DMS79 treated with DMSO at 0.1 percent for 48 hours (cell line): ENCODE data around the gene RAB37.

Source experiments
- DNase-seq: peaks from one replicate; lab custom pipeline; 2025; lab: John Stamatoyannopoulos, UW

The RAB37 gene

DNA sequence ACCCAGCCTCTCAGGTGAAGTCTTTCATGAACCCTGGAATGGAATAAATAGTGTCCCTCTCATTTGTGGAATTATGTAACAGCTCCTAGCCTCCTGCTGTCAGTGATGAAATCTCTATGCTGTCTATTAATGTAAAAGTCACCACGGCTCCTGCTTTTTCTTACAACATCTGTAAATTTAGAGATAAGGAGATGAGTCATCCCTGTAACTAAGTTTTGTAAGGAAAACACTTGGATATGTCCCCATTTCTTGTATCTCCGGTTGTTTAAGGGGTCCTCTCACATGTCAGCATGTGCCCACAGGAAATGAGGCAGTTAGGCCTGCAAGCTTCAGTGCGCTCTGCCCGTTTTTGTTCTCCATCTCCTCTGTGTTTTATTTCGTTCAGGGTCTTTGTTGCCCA lies 41.9 kb downstream of the RAB37 start:
- no peak for DNase-seq

DNA sequence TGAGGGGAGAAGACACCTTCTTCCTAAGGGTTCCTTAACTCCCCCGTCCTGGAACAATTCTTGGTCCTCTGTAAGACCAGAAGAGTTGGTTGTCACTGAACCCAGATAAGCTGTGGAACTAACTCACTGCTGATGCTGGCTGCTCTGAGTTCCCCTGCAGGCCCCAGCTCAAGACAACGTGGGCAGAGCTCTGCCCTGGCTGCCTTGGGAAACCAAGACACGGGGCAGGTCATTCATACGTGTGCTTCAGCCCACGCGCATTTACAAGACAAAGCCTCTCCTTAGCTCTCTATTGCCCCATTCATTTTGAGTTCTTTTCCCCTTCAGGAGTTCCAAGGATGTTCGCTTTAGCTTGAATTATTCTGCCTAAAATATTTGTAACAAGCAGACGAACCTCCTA lies 42.4 kb downstream of the RAB37 start:
- no peak for DNase-seq

DNA sequence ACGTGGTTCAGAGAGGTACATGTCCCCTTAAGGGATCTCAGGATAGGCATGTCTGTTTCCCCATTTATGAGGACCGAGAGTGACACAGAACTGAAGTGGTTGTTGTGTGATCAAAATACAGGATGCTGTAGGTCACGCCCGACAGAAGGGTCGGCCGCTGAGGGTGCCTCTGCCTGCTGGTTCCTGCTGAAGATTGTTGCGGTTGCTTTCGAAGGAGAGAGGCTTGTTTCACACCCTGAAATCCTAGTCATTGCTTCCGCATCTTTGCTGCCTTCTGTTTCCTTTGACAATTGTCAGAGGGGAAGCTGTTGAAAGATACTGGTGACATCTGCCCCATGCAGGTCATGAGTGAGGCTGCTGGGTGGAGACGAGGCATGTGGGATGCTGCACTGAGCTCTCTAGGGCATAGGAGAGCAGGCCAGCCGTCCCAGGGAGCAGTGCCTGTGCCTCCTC lies 42.9 kb downstream of the RAB37 start:
- no peak for DNase-seq

DNA sequence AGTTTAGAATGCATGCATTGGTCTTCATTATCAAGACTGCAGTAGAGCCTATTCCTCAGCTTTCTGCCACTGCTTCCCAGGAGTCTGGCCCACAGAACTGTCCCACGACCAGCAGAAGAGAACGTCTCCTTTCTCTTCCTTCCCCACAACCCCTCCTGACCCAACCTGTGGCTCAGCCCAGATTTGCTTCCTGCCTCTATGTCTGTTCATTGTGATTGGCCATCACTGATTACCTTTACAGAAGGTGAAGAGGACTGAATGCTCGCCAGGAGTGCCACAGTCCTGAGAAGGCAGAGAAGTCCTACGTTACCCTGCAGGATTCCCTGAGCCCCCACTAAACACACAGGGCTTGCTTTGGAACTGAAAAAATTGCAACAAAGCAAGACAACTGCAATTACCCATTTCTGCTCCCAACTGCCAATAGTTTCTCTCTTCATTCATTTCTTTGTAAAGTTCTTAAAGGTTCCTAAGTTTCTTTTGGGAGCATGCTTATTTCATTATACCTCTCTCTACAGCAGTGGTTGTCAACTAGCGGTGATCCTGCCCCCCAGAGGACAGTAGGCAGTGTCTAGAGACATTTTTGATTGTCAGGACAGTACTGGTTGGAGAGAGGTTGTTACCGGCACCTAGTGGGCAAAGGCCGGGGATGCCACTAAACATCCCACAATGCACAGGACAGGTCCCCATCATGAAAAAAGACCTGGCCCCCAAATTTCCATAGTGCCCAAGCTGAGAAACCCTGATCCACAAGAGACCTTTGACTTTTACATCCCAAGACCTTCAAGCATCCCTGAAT lies 43.6 kb downstream of the RAB37 start:
- DNase-seq, result no peak

DNA sequence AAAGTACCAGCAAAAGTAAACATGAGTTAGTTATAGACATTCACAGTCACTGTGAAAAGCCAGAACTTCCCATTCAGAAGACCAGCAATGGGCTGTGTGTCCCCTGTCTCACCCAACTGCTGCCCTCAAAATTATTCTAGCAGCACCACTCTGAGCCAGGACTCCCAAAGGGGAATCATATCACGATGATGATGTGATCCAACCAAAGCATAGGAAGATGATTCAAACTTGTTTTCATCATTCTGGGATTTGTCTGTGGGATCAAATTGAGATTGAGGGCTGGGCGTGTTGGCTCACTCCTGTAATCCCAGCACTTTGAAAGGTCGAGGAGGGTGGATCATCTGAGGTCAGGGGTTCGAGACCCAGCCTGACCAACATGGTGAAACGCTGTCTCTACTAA lies 45.5 kb downstream of the RAB37 start:
- no peak for DNase-seq

DNA sequence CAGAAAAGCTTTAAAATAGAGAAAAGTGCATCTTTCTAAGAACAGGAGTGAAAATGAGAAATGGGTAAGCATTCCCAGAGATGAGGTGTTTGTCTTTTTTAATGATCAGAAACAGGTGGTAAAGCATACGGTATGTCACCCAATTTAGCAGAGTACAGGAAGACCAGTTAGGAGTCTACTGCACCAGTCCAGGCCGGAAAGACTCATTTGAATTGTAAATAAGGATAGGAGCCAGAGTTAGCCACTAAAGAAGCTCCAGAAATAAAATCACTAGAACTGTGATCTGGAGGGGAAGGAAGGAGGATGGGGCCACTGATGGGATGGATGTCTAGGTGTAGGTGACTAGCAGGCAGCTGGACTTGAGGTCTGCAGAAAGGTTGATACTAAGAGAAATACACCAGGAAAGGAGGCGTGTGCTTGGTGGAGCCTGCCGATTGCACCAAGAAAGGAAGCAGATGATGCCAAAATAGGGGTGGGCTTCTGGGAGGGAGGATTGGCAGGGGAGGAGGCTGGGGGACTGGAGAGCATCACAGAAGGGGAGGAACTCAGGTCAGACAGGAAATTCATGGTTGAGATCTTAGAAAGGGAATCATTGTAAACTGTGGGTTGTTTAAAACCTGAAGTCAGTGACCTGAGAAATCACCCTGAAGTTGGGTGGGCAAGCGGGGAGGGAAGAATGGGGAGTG lies 47.2 kb downstream of the RAB37 start:
- no peak for DNase-seq

DNA sequence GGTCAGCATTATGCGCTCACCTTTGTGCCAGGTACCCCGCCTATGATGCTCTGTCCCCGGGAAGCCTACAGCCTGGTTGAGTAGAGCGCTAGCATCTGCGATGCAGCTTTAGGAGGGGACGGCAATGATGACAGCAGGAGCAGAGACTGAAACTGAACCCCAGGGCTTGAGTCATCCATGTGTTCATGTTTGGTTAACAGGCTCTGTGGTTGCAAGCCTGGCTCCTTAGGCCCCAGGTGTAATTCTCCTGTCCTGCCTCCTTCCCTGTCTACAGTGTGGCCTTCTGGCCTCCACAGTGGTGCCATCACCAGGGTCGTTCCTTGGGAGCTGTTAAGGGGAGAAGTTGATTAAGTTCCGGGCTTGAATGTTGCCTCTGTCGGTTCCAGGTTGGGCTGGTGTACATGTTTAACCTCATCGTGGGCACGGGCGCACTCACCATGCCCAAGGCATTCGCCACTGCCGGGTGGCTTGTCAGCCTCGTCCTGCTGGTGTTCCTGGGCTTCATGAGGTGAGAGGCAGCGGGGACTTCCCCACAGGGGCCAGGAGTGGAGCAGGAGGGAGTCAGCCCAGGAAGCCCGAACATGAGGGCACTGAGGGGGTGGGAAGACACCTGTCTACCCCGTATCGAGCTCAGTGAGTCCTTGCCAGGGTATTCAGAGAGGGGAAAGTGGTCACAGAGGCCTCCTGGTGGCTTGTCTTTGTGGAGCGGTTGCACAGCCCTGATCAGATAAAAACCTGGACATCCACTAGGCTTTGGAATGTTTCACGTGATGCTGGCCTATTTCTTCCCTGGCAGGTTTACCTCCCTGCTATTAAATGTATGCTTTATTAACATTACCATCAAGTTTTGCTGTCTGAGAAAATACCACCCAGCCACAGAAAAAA lies 48.3 kb downstream of the RAB37 start:
- no peak for DNase-seq

DNA sequence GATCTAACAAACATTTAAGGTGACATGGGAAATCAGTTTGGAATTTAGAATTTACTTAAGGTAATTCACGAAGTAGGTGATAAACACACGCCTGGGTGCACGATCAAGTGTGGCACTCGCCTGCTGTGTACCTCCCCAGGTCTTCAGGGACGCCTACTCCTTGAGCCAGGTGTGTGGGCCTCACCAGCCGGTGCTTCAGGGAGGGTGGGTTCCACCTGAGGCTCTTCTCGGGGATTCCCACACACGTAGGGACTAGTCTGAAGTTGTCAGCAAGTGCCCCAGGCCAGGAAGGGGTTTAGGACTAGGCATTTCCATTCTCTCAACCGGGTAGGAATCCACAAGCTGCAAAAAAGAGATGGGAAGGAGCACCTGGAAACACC lies 48.9 kb downstream of the RAB37 start:
- DNase-seq, result no peak

DNA sequence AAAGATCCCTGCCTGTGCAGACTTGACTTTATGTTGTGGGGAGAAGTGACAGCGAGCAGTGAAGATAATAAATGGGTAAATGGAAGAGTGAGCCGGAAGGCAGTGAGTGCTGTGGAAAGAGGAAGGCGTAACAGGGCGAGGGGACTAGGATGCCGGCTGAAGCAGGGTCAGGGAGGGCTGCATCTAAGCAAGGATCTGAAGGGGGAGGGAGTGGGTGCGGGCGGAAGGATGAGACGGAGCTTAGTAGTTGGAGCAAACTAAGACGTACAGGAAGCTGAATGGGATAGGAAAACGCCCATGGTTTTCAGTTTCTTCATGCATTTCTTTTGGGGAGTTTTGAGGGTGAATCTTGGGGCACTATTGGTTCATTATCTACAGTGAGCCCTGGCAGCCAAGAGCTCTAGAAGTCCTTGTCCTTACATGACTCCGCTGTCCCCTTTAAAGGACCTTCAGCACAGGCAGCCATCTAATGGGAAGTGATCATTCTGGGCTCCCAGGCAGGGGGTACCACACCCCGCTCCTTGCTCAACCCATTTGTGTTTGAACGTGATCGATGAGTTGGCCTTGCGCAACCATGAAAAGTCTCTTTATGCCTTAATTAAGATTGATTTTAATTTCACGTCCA lies 49.5 kb downstream of the RAB37 start:
- no peak for DNase-seq

DNA sequence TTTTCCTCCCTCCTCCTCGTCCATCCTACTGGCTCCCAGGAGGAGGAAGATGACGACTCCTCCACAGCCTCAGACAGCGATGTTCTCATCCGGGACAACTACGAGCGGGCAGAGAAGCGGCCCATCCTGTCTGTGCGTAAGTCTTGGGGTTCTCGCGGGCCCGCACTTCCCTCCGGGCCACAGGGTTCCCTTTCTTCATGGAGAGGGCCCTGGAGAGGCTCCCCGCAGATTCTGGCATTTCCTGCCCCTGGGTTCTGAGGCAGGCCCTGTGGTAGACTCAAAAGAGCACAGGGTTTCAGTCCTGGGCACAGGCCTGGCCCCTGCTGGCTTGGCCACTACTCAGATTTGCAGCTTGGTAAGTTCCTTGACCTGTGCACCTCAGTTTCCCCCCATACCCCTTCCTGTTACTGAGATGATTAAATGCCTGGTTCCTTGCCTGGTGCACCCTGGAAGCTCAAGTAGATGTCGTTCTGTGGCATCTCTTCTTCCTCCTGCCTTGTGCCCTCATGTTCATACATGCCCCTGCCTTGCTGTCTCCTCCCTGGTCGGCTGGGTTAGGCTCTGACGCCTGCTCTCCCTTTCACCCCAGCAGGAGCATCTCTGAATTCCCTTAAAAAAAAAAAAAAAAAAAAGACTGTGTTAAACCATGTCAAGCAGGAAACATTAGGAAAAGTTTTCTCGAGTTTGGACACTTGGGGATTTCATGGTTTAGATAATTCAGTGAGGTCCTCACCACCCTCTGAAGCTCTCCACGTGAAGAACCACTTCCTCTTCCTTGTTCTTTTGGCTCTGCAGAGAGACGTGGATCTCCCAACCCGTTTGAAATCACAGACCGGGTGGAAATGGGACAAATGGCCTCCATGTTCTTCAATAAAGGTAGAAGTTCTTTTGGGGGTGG lies 53.4 kb downstream of the RAB37 start:
- DNase-seq, result no peak

DNA sequence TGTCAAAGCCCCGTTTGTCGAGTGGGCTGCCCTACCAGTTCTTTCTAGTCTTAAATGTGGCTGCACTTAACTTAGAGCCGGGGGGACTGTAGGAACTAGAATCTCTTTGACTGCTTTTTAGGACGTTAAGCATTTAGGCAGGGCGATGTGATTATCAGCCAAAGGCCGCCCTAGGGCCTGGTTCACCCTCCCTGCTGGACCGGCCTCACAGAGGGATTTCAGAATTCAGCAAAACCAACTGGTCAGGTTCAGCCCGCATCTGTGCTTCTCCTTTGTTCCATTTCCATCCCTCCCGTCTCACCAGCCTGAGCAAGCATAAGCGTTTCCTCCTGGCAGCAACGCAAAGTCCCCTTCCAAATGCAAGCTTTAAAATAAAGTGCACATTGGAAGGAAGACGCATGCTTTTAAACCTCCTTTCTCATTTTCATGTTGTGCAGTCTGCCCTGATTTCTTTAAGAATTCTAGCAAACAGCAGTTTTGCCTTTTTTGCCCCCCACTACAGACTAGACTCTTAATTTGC lies 55.6 kb downstream of the RAB37 start:
- DNase-seq, result no peak

DNA sequence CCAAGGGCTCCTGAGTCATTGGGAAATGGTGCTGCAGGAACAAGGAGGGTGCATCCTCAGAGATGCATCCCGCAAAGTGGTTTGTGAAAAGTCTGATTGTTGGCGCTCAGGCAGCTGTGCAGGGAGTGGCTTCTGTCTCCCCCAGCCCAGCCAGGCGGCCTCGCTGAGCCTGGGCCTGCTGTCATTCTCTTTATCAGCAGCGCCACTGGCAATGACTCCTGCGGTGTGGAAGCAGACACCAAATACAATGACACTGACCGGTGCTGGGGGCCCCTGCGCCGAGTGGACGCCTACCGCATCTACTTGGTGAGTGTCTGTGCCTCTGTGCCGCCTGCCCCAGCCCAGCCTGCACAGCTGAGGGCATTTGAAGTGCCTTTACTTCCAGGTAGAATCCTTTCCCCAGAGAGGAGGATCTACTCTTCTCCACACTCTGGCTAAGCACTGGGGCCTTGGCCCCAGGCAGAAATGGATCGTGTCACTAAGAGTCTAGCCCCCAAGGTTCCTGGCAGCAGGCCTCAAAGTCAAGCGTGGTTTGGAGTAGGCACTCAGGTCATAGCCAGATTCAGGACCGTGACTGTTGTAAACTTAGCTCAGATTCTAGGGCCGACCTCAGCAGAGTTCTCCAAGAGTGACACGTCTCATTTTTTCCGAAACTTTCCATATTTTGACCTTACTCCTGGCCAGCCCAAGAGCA lies 58.4 kb downstream of the RAB37 start:
- peak; percentile 24 for DNase-seq

DNA sequence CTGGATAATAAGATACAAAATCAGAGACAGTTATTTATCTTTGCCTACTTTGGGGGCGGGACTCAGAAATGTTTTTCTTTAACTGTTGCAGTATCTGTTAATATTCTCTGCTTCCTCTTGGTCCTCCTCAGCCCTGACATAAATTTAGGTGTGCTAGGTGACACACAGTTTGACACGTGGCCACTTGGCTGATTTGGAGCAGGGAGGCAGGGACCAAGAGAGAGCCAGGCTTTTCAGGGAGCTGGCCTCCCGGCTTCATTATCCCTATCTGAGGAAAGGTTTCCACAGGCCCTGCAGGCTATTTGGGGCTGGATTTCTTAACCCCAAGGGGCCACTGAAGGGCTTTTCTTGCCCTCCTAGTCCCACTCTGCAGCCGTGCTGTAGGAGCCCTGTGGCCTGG lies 59.2 kb downstream of the RAB37 start:
- DNase-seq, result no peak

DNA sequence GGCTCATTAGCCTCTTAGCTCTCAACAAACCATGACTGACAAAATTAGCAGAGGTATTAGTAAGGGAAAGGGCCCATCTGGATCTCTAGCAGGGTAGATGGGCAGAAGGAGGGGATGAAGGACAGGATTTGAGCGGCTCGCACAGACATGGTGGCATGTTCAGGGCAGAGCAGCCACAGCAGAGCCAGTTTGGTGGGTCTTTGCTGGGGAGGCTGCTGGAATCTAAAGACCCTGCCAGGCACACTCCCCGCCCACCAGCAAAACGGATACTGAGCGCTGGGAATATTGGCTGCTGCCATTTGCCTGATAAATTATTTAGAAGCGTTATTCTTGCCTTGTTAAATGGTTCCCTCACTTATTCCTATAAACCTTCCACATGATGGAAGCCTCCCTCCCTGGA lies 59.8 kb downstream of the RAB37 start:
- peak; percentile 40 for DNase-seq
